Caco-2 (cell line): ENCODE data around the gene DOK3. TPM values are rescaled to one million over a fixed set of nuclear protein-coding genes. Genes with fewer than 3 reads are reported as not detected.

ENCODE experiments used
- BruUV-seq: library from RNA; stranded (reverse); fragments of 400-500 nt; replicated peaks from 2 replicates; lab custom pipeline; 2021; lab: Mats Ljungman, UMichigan
- CTCF ChIA-PET: fragments of 300-600 bp; sonication (Branson Sonifier 250); formaldehyde crosslinking; loops from one replicate; lab custom pipeline; 2022; ENCODE audit warnings: antibody characterized with exemption; lab: Charles Lee
- POLR2A ChIA-PET: fragments of 300-600 bp; sonication (Branson Sonifier 250); formaldehyde crosslinking; loops from one replicate; lab custom pipeline; 2022; ENCODE audit warnings: antibody characterized with exemption; lab: Charles Lee
- DNase-seq, 2 experiments: peaks; one replicate each; pipeline versions ENCODE4 v3.0.0 to v3.0.0-alpha.2; 2020 to 2022
- H3K27me3 ChIP-seq: replicated peaks from 2 replicates; pipeline ENCODE4 v1.6.0; 2011; ENCODE audit warnings: low read length; ENCODE audit not compliant: control insufficient read depth, insufficient read depth
- H3K36me3 ChIP-seq: 2 replicates; pipeline ENCODE4 v1.5.1; 2011; ENCODE audit warnings: low read length; ENCODE audit not compliant: control insufficient read depth, insufficient read depth
- H3K4me1 ChIP-seq: fragments of 250-450 bp; sonication (Bioruptor Pico); 2 replicates; pipeline ENCODE4 v1.5.1; 2020; ENCODE audit warnings: mild to moderate bottlenecking
- H3K4me3 ChIP-seq: 2 replicates; pipeline ENCODE4 v1.5.1; 2011; ENCODE audit warnings: low read depth, mild to moderate bottlenecking, control low read depth, low read length
- H3K9me3 ChIP-seq: fragments of 250-450 bp; sonication (Bioruptor Pico); 2 replicates; pipeline ENCODE4 v1.5.1; 2020; ENCODE audit warnings: mild to moderate bottlenecking, moderate library complexity
- H3K27ac Mint-ChIP-seq: one replicate; pipeline ENCODE4 v1.8.0; 2022; ENCODE audit warnings: mixed read lengths; ENCODE audit not compliant: unreplicated experiment
- H3K27me3 Mint-ChIP-seq: one replicate; pipeline ENCODE4 v1.8.0; 2022; ENCODE audit warnings: mixed read lengths; ENCODE audit not compliant: insufficient read depth, unreplicated experiment
- H3K36me3 Mint-ChIP-seq: one replicate; pipeline ENCODE4 v1.8.0; 2022; ENCODE audit warnings: mild to moderate bottlenecking, mixed read lengths; ENCODE audit not compliant: insufficient read depth, unreplicated experiment
- H3K4me1 Mint-ChIP-seq: one replicate; pipeline ENCODE4 v1.8.0; 2022; ENCODE audit warnings: low read depth, mixed read lengths; ENCODE audit not compliant: unreplicated experiment
- H3K4me3 Mint-ChIP-seq: one replicate; pipeline ENCODE4 v1.8.0; 2022; ENCODE audit warnings: mild to moderate bottlenecking, moderate library complexity, mixed read lengths; ENCODE audit not compliant: unreplicated experiment
- H3K9me3 Mint-ChIP-seq: one replicate; pipeline ENCODE4 v1.8.0; 2022; ENCODE audit warnings: mixed read lengths; ENCODE audit not compliant: unreplicated experiment
- CTCF ChIP-seq, 2 experiments: fragments of 200-600 bp in 1 of 2; IDR thresholded peaks; 1 replicate in 1 of 2; 2 replicates in 1 of 2; pipeline versions ENCODE4 v1.5.1 to v1.8.0; 2011 to 2022; ENCODE audit warnings: antibody characterized with exemption in 1 of 2, control low read depth in 1 of 2, inconsistent platforms in 1 of 2, low read depth in 1 of 2, low read length in 1 of 2, mild to moderate bottlenecking in 1 of 2, moderate library complexity in 1 of 2; ENCODE audit not compliant: insufficient read depth in 1 of 2, severe bottlenecking in 1 of 2, unreplicated experiment in 1 of 2
- intact Hi-C: fragments of 100-400 bp; cut with micrococcal nuclease; formaldehyde crosslinking; loops from one replicate; pipeline ENCODE4 v1.10.0; 2022; ENCODE audit not compliant: unreplicated experiment
- total RNA-seq: library from RNA; stranded (reverse); gene quantifications from 2 replicates; pipeline ENCODE4 v1.2.3, GENCODE V29; 2022

Gene DOK3
- total RNA-seq, 1 experiment from 2014 or later, result 7.9 TPM

DNA sequence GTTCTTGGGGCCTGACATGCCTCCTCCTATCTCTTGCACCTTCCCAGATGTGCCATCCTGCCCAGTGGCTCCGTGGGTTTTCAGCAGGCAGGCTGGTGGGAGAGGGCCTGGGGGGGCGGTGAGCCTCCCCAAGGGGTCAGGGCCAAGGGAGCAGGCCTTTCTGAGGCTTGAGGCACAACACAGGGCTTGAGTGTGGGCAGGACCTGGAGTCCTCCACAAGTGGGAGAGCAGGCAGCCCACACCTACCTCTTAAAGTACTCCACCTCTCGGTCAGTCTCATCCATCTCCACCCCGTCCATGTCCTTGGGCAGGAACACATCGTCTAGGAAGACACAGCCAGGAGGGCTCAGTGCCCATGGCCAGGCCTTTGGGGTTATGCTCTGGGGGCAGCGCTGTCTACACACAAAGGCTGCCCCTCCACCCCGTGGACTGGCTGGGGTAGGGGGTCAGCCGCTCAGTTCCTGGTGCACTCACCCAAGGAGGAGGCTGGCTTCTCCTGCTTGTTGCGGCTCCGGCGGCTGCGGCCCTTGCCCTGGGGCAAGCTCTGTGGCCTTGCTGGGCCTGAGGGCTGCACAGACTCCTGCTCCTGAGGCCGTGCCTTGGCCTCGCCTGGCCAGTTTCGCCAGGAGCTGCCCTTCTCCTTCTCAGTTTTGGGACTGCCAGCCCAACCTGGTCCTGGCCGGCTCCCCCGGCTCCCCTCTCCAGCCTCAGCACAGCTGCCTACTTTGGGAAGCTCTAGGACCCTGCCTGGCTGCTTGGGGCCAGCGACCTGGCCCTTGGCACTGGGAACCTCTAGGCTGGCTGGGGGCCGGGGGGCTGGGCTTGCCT lies 14.3 kb upstream of the DOK3 start:
- no TSS peak for BruUV-seq
- ChIA-PET POLR2A (no interaction called here), CTCF (no interaction called here)
- no peak overlapping the region for H3K27ac Mint-ChIP-seq
- Histone ChIP-seq H3K9me3 (no peaks in the 10 kb centered on the region), H3K4me1 (0 out of 2 replicates have a peak, but pooled peaks cover 7% of the 10 kb centered on the region), H3K36me3 (peaks cover 12% of the 10 kb centered on the region), H3K27me3 (no peaks in the 10 kb centered on the region), H3K4me3 (no peak overlapping the region)
- intact Hi-C loops, result no loop called here
- peaks cover 55% of the 10 kb centered on the region for H3K36me3 Mint-ChIP-seq
- no peak for TF ChIP-seq CTCF (IDR thresholded peaks at IDR 0.05; ENCODE audit: insufficient read depth in 1 of 2, low read depth in 1 of 2, low read length in 1 of 2, severe bottlenecking in 1 of 2, unreplicated experiment in 1 of 2)
- H3K4me3 Mint-ChIP-seq, result no peak overlapping the region
- no peaks in the 10 kb centered on the region for H3K27me3 Mint-ChIP-seq
- H3K4me1 Mint-ChIP-seq, result peaks cover 9% of the 10 kb centered on the region
- no peak for DNase-seq
- no peaks in the 10 kb centered on the region for H3K9me3 Mint-ChIP-seq

- H3K9me3 Mint-ChIP-seq, result no peaks in the 10 kb centered on the region
- TF ChIP-seq CTCF (IDR thresholded peaks at IDR 0.05; ENCODE audit: insufficient read depth in 1 of 2, low read depth in 1 of 2, low read length in 1 of 2, severe bottlenecking in 1 of 2, unreplicated experiment in 1 of 2), result peak in 1 of 2 experiments; percentile 6
- H3K9me3 ChIP-seq, result no peaks in the 10 kb centered on the region
- H3K36me3 ChIP-seq, result peaks cover 10% of the 10 kb centered on the region
- H3K36me3 Mint-ChIP-seq, result peaks cover 71% of the 10 kb centered on the region
- peaks cover 15% of the 10 kb centered on the region for H3K4me1 Mint-ChIP-seq
- ChIA-PET POLR2A (interaction anchor here (0.5 kb wide), 1 partner anchor 68 kb away, joined by 4 read pairs; no protein-coding TSS in a partner anchor), CTCF (interaction anchor here (1.0 kb wide), 1 partner anchor 13 kb away, joined by 8 read pairs; no protein-coding TSS in a partner anchor)
- DNase-seq, result no peak
- no TSS peak for BruUV-seq
- no peak overlapping the region for H3K4me3 ChIP-seq
- intact Hi-C loops, result no loop called here
- H3K4me3 Mint-ChIP-seq, result no peak overlapping the region
- no peaks in the 10 kb centered on the region for H3K27me3 Mint-ChIP-seq
- peaks cover 8% of the 10 kb centered on the region; the same call in 1 of the 2 replicates for H3K4me1 ChIP-seq
- peak overlapping the region; percentile 76 for H3K27ac Mint-ChIP-seq
- H3K27me3 ChIP-seq, result no peaks in the 10 kb centered on the region
Measured at GRCh38 chr5:177520916-177521513, 11.4 kb upstream of the DOK3 start.

DNA sequence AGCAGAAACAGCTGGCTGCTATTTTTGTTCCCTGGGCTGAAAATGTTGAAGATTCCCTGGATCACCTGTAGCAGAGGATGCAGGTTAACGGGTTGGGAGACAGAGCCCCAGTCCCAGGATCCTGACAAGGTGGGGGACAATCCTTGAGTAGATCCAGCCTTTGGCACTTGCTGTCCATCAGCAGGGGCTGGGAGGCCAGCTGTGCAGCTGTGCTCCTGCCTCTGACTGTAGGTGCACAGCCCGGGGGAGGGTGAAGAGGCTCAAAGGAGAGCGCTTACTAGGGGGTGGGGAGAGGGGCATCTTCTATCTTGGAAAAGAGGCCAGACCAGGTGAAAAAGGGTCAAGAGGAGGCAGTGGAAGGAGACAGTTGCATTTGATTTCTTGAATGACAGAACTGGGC lies 10.6 kb upstream of the DOK3 start:
- TF ChIP-seq CTCF (IDR thresholded peaks at IDR 0.05; ENCODE audit: insufficient read depth in 1 of 2, low read depth in 1 of 2, low read length in 1 of 2, severe bottlenecking in 1 of 2, unreplicated experiment in 1 of 2), result no peak
- peaks cover 15% of the 10 kb centered on the region for H3K4me1 Mint-ChIP-seq
- Histone ChIP-seq H3K36me3 (peaks cover 8% of the 10 kb centered on the region), H3K4me1 (peaks cover 12% of the 10 kb centered on the region; the same call in 1 of the 2 replicates), H3K4me3 (no peak overlapping the region), H3K27me3 (no peaks in the 10 kb centered on the region), H3K9me3 (no peaks in the 10 kb centered on the region)
- no peaks in the 10 kb centered on the region for H3K27me3 Mint-ChIP-seq
- H3K4me3 Mint-ChIP-seq, result no peak overlapping the region
- intact Hi-C loops, result no loop called here
- no peak for DNase-seq
- peak overlapping the region; percentile 76 for H3K27ac Mint-ChIP-seq
- ChIA-PET POLR2A (interaction anchor here (0.5 kb wide), 1 partner anchor 69 kb away, joined by 4 read pairs; no protein-coding TSS in a partner anchor), CTCF (no interaction called here)
- no TSS peak for BruUV-seq
- H3K9me3 Mint-ChIP-seq, result no peaks in the 10 kb centered on the region
- peaks cover 72% of the 10 kb centered on the region for H3K36me3 Mint-ChIP-seq
